OCI-LY3 (cell line): Measurements from ENCODE around the gene CLDN17.

ENCODE experiments used
- EZH2phosphoT487 ChIP-seq: fragments of 200-600 bp; shearing (Covaris generic); IDR thresholded peaks from 2 replicates; pipeline ENCODE4 v1.6.1; 2018; ENCODE audit warnings: antibody characterized with exemption, mixed run types, low read depth
- TF ChIP-seq, protein P1 (sequence below): fragments of 200-600, 300-600 bp; sonication (generic); IDR thresholded peaks from 2 replicates; pipeline ENCODE4 v1.5.1; 2014; ENCODE audit warnings: antibody characterized with exemption, low read length, low read depth

- TF ChIP-seq, protein P1, sequence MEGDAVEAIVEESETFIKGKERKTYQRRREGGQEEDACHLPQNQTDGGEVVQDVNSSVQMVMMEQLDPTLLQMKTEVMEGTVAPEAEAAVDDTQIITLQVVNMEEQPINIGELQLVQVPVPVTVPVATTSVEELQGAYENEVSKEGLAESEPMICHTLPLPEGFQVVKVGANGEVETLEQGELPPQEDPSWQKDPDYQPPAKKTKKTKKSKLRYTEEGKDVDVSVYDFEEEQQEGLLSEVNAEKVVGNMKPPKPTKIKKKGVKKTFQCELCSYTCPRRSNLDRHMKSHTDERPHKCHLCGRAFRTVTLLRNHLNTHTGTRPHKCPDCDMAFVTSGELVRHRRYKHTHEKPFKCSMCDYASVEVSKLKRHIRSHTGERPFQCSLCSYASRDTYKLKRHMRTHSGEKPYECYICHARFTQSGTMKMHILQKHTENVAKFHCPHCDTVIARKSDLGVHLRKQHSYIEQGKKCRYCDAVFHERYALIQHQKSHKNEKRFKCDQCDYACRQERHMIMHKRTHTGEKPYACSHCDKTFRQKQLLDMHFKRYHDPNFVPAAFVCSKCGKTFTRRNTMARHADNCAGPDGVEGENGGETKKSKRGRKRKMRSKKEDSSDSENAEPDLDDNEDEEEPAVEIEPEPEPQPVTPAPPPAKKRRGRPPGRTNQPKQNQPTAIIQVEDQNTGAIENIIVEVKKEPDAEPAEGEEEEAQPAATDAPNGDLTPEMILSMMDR, result no peak
- no peak for TF ChIP-seq EZH2phosphoT487
Measured at GRCh38 chr21:30190554-30190953, 23.9 kb upstream of the CLDN17 start.
